GM12875 (cell line): Measurements from ENCODE around the gene CNST.
"Not testable (repeated sequence)": the region's sequence is repeated elsewhere in the genome, so short reads cannot be mapped to it uniquely, and the experiment has no call there.

Experiments used
- H3K4me3 ChIP-seq: one replicate; pipeline ENCODE4 v1.5.1; 2011; ENCODE audit warnings: low read depth, low read length, control low read depth
- CTCF ChIP-seq: IDR thresholded peaks from 2 replicates; pipeline ENCODE4 v1.5.1; 2011; ENCODE audit warnings: low read depth, mild to moderate bottlenecking, control low read depth, inconsistent platforms, low read length, moderate library complexity, borderline replicate concordance; ENCODE audit not compliant: insufficient read depth

CNST gene

DNA sequence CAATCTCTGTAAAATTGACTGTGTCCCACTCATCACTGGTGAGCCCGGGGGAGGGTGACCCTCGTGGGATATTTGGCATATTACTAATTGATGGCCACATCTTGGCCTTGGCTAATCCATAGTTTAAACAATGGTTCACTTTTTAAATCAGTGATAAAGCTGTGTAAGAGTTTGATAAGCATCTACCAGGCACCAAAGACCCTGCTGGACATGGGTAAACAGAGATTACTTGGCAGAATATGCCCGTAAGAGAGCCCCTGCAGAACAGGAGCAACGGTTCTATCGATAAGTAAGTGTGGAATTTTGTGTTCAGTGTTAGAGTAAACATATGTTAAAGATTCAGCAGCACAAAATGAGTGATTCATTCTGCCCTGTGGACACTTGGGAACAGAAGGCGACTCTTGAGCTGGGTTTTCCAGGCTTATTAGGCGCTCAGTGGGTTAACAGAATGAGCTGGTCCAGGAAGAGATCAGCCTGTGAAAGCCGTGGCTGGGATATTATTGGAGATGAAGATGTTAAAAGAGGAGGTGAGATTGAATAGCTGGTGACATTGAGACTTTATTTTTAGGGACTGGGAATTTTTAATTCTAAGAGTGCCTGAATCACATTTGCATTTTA lies 55.9 kb downstream of the CNST start:
- no peak overlapping the region for H3K4me3 ChIP-seq

DNA sequence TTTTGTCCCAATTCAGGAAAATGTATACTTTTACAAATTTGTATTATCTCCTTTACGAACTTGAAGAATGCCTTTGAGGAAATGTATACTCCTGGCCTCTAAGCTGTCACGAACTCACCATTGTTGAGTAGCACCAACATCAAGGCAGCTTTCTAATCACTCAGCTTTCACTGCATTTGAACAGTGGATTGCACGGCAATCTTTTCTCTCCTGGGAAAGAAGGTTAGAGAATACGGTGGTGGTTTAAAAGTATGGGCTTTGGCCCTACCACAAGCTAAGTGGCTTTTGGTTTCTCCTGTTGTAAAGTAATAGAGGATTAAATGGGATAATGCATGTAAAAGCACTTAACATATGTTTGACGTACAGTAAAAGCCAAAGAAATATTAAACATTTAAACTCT lies 57.8 kb downstream of the CNST start:
- no peak for TF ChIP-seq CTCF
- H3K4me3 ChIP-seq: no peak overlapping the region

More for the DNA sequence above, 55.9 kb downstream of the CNST start:
- no peak for TF ChIP-seq CTCF

DNA sequence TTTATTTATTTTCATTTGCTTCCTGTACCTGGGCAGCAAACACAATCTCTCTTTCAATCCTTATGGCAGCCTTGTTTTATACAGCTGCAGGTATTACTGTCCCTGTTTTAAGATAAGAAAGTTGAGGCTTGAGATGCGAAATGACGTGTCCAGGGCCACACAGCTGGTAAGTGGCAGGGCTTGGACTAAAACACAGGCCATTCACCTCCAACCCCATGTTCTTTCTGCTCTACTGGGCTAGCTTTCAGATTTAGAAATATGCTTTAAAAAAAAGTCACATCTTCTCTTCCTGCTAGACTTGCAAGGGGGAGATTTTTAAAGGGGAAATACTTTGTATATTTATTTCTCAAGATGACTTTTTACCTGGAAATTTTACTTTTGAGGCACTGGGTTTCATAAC lies 62.8 kb downstream of the CNST start:
- TF ChIP-seq CTCF: no peak
- no peak overlapping the region for H3K4me3 ChIP-seq

DNA sequence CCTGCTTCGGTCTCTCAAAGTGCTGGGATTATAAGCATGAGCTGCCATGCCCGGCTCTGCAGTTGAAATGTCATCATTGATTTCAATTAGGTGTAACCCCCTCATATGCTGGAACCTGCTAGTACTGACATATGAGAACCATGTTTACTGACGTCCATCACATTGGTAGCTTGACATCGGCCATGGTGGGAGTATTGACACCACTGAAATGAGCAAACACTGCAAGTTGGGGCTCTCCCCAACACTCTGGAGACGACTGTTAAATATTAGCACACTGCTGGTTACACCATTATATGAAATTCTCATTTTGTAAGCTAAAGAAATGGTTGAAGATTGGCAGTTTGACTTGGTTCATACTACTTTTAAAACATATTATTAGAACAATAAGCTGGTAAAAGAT lies 63.7 kb downstream of the CNST start:
- no peak overlapping the region for H3K4me3 ChIP-seq

GRCh38 chr1:246631426-246631825 lies 65.2 kb downstream of the CNST start:
- no peak overlapping the region for H3K4me3 ChIP-seq
- no peak for TF ChIP-seq CTCF

More for the DNA sequence above, 63.7 kb downstream of the CNST start:
- TF ChIP-seq CTCF: no peak

DNA sequence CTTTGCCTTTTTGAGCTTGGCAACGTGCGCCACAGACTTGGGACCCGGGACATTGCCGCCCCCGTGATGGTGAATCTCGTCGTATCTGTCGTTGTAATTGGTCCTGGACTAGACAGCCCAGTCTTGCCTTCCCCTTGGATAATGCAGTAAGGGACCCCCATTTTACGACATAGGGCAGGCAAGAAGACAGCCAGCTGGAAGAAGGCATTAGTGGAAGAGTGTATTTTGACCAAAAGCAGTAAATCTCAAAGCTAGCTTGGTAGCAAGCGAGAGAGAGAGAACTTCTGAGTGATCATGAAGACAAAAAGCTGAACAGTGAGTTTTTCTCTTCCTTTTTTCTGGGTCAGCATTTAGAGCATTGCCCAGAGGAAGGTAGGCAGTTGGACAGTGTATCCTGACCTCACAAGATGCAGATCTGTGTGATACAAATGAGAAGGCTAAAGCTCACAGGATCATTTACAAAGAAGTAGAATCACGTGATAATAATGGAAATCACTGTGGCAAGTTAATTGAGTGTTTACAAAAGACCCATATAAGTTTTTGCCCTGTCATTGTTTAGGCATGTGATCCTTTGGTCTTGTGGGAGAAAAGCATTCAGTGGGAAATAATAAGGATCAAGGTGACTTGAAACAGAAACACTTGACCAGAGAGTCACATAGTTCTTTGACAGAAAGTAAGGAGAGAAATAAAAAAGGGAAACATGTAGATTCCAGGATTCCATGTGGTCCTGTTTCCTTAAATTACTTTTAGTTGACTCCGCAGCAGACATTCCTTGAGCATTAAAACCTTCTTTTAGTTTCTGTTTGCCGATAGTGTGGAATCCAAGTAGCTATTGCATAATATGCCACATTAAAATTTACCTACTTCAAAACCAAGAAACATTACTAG lies 66.3 kb downstream of the CNST start:
- TF ChIP-seq CTCF: no peak
- no peak overlapping the region for H3K4me3 ChIP-seq

DNA sequence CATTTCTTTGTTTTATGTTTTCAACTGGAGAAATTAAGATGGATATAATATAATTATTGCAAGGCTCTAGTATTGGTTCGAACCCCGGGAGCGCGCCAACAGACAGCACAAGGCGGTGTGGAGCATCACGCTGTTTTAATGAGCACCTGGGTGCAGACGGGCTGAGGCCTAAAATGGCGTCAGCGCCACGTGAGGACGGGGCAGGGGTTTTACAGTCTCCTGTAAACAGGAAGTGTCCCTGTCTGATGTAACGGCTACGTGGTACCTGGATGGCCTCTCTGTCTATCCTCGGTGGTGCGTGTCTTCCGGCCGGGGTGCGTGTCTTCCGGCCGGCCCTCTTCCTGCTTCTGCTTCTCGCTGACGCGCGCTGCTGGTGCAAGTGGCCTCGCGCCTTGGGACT lies 68.4 kb downstream of the CNST start:
- not testable (repeated sequence) for H3K4me3 ChIP-seq
